VCaP (cell line): ENCODE results near the gene EFCAB11.
A peak's percentile ranks its signal among the peaks of the same experiment; 100 is the strongest.

Experiments used
- H3K27ac ChIP-seq: fragments of 450-650 bp; 2 replicates; pipeline ENCODE4 v1.5.1; 2017
- TF ChIP-seq, protein P1 (sequence below): fragments of 450-650 bp; conservative IDR thresholded peaks from 2 replicates; pipeline ENCODE4 v1.5.1; 2017; ENCODE audit warnings: mild to moderate bottlenecking, moderate library complexity

Gene EFCAB11

DNA sequence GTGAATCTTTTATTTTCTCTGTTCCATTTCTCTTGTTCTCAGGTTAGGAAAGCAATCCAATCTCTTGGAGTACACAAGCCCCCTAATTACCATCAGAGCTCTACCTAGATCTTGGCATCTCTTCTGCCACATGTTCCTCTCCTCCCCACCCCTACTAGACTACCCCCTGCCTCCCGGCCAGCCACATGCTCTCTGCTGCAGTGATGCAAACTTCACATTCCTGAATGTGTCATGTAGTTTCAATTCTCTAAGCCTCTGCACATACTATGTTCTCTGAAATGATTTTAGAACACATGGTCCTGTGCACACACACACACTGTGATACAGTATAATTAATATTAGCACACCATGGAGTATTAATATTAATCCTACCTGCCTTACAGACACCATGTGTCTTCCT is 104.6 kb downstream of the EFCAB11 start:
- TF ChIP-seq, protein P1, sequence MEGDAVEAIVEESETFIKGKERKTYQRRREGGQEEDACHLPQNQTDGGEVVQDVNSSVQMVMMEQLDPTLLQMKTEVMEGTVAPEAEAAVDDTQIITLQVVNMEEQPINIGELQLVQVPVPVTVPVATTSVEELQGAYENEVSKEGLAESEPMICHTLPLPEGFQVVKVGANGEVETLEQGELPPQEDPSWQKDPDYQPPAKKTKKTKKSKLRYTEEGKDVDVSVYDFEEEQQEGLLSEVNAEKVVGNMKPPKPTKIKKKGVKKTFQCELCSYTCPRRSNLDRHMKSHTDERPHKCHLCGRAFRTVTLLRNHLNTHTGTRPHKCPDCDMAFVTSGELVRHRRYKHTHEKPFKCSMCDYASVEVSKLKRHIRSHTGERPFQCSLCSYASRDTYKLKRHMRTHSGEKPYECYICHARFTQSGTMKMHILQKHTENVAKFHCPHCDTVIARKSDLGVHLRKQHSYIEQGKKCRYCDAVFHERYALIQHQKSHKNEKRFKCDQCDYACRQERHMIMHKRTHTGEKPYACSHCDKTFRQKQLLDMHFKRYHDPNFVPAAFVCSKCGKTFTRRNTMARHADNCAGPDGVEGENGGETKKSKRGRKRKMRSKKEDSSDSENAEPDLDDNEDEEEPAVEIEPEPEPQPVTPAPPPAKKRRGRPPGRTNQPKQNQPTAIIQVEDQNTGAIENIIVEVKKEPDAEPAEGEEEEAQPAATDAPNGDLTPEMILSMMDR = no peak

DNA sequence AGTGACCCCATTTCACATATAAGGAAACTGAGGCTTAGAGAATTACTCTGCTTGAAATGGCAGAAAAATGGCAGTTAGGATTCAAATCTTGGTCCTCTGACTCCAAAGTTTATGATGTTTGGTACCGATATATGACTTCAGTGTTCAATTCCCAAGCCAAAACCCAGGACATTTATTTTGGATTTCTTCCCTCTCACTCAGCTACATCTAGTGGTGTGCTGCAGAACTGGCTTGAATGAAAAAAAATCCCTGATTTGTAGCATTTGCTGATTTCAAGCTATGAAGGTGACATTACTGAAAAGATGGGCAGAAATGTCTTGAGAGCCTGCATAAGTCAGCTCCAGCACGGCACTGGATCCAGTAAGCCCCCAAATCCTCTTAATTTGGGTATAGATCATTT is 106.4 kb downstream of the EFCAB11 start:
- TF ChIP-seq, protein P1 = peak; percentile 55
- H3K27ac ChIP-seq = no peak overlapping the region

More for the DNA sequence above, 104.6 kb downstream of the EFCAB11 start:
- no peak overlapping the region for H3K27ac ChIP-seq

DNA sequence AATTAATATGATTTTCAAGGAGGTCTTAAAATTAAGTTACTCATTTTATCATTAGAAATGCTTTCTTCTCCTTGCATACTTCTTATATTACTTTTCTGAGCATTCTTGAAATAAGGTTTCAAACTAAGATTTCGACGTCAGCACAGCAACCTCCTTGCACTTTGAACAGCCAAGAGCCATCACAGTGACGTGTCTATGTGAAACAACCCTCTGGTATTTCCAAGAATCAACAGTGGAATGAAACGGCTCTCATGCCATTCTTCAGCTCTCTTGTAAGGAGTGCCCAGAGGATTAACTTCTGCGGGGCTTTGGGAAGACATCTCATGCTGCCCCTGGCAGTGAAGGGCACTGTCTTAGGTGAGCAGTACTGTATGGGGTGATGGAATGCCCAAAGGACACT is 109.2 kb downstream of the EFCAB11 start:
- TF ChIP-seq, protein P1 = no peak
- no peak overlapping the region for H3K27ac ChIP-seq

DNA sequence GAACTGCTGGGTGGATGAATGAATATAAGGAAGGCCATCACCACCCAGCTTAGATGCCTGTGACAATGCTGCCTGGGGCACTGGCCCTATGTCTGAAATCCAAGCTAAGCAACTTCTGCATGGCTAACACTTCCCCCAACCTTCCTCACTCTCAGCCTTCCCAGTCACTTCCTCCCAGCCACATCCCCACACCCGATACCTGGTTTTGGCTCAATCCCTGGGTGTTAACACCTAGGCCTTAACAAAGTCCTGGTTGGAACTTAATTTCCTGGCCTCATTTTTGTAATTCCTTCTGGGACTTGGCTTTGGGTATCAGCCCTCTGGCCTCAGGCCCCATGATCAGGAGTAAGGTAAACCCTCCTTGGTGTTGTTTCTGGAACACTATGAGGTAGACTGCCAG is 110.0 kb downstream of the EFCAB11 start:
- no peak overlapping the region for H3K27ac ChIP-seq
- TF ChIP-seq, protein P1 = no peak

DNA sequence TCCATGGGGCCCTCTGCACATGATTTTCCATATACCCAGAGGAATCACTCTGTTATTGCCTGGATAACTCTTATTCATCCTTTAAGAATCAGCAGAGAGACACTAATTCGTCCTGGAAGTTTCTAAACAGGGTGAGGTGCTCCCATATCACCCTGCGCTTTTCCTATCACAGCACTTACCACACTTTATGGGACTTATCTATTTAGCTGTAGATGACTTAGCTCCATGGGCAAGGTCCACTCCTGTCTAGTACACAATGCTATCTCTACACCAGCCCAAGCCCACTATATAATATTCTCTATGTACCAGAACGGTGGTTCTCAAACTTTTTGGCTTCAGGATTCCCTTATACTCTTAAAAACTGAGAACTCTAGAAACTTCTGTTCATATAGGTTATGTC is 111.7 kb downstream of the EFCAB11 start:
- no peak overlapping the region for H3K27ac ChIP-seq
- TF ChIP-seq, protein P1 = no peak

DNA sequence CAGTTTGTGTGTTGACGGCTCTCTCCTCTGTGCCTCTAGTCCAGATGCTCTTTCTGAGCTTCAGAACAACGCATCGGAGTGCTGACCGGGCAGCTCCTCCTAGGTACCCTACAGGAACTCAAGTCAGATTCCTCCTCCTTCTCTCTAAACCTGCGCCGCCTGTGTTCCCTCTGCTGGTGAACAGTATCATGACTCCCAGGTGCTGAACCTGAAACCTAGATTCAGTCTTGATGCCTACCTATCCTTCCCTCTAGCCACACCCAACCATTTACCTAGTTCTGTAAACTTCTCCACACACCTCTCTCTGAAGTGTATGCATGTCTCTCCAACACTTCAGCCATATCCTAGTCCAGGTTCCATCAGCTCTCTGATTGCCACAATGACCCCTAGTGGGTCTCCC is 112.7 kb downstream of the EFCAB11 start:
- TF ChIP-seq, protein P1 = no peak
- H3K27ac ChIP-seq = no peak overlapping the region

DNA sequence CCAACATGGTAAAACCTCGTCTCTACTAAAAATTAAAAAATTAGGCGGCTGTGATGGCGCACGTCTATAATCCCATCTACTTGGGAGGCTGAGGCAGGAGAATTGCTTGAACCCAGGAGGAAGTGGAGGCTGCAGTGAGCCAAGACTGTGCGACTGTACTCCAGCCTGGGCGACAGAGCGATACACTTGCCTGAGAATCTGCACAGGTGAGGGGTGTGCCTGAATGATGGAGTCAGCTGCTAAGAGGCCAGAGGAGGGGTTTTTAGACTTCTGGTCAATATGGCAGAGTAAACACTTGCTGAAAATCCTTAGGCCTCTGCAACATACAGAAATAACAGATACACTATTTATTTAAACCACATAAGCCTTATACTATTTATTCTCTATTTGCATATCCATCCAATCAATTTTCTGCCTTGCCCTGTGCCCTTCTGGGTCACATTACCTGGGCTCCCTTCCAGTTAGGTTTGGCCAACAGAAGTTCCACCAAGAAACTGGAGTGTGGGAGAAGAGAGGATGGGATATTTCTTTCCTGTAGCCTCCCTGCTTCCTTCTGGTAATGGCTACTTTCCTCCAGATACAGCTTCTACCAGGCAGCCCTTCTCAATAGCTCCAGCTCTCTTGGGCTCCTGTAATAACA is 117.6 kb downstream of the EFCAB11 start:
- TF ChIP-seq, protein P1 = no peak
- no peak overlapping the region for H3K27ac ChIP-seq
